GM19043 (cell line): Measurements from ENCODE around the gene MAP3K15.
A peak's percentile ranks its signal among the peaks of the same experiment; 100 is the strongest.

Source experiments
- ATAC-seq: cut with Tn5 transposase; IDR thresholded peaks from one replicate; pipeline ENCODE4 v1.9.1; 2021; ENCODE audit warnings: low read depth; ENCODE audit not compliant: unreplicated experiment

The MAP3K15 gene

DNA sequence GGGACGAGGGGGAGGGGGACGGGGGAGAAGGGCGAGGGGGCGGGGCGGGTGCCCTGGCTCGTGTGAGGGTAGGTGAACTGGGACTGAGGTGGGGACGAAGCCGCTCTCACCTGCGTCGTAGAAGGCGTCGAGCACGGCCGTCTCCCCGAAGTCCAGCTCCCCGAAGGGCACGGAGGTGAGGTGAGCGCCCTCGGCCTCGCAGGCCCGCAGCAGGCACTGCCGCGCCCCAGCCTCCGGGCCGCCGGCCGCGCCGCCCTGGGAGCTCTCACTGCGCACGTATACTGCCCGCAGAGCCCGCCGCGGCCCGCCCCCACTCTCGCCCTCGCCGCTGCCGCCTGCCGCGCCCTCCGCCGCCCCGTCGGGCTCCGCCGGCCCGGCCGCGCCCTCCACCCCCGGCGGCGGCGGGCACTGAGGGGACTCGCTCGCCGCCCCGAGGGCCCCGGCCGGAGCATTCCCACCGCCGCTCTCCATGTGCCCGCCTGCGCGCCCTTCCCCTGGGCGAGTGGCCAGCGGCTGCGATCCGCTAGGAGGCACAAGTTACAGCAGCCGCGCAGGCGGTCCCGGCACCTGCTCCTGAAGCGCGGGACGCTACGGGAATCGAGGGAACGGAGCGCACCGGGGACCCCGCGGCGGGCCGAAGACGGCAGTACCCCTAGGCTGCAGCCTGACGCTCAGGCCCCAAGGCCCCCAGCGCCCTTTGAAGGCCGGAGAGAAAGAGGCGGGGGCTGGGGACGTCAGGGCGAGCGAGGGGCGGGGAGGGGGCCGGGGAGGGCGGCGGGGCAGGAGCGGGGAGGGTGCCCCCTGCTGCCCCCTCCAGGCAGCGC lies at the start of gene MAP3K15:
TSS of gene MAP3K15 (minus strand) at position 718 of the 824 bp plus-strand sequence. CDS start at position 471, 247 bp downstream.
- no peak for ATAC-seq

- ATAC-seq, result no peak
These were observed 49.3 kb upstream of the MAP3K15 start for GRCh38 chrX:19564606-19565005.

DNA sequence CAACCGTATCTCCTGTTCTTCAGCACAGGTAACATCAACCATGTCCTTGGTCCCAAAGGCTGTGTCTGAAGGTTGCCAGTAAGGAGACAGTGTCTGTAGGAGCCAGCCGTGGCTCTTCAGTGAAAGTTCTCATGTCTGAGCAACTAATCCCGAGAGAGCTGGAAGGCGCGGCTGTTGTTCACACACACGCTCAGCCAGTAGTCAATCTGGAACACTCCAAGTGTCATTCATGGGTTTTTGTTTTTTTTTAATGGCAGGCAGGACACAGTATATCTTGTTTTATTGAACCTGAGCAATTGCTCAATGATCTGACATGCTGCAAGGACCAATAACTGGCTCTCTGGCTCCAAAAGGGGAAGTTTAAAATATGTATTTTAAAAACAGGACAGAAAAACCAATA lies 48.4 kb upstream of the MAP3K15 start:
- peak; percentile 34 for ATAC-seq

DNA sequence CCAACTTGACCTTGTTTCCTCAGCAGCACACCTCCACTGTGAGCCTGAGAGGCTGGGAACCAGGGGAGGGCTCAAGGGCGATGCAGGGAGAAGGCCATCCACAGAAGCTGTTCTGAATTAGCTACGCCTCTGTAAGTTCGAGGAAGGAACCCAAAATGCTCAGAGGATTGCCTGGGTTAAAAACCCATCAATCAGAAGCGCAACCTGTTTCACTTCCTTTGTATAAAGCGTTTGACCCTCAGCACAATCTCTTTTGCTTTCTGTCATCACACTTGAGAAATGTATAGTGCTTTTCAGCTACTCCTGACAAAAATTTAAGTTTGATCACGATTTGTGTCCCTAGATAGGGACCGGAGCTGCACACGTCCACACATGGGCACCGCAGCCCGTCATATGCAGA lies 48.0 kb upstream of the MAP3K15 start:
- peak; percentile 56 for ATAC-seq

DNA sequence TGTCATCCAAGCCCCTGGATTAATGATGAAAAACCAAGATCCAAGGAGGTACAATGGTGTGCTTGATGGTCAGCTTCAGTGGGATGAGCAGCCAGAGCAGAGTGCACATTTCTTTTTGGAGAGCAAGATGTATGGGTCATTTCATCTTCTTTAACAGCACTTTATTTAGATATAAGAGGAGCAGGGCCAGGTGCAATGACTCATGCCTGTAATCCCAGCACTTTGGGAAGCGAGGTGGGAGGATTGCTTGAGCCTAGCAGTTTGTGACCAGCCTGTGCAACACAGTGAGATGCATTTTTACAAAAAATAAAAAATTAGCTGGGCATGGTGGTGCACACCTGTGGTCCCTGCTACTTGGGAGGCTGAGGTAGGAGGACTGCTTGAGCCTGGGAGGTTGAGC lies 45.3 kb upstream of the MAP3K15 start:
- ATAC-seq, result no peak

DNA sequence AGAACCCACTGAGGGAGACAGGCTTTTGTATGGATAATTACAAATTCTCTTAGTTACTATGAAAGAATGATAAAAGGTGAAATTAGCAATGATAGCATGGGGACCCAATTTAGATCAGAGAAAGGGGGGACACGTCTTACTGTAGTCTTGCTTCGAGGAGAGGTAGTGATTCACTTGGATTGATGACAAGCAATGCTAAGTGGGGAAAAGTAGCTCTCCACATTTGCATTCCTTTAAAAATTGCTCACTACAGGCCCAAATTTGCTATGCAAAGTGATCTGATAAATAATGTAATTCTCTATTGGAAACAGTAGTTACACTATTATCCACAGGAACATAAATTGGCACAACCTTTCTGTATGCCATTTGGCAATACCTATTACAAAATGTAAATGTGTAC lies 42.5 kb upstream of the MAP3K15 start:
- ATAC-seq, result no peak

DNA sequence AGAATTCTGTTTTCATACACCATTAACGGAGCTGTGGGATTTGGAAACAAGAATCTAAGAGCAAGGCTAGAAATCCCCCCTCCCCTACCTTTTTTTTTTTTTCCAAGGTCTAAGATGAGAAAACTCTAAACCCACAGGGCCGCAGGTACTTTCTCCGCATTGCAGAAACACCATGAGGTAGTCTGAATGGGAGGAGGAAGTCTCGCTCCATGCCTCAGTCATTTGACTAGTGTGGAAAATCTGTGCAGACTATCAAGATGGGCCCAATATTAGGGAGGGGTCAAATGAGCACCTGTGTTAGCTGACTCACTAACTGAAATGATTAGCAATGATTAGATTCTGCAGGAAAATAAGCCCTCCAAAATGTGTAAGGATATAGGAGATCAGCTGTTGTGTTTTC lies 40.9 kb upstream of the MAP3K15 start:
- no peak for ATAC-seq

DNA sequence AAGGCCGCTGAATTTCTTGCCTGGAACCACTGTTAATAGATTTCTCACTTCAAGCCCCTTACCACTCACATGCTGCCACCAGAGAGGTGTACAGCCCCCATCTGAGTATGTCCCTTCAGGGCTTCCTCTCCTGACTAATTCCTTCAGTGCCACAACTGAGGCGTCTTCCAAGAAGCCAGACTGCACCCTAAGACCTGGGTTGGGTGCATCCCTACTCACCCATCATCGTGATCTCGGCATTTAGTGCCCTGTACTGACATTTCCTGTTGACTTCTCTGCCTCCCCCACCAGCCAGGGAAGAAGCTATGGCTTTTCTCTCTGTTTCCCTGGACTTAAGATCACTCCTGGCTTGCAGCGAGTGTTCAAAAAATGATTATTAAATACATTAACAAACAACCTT lies 40.4 kb upstream of the MAP3K15 start:
- no peak for ATAC-seq

GRCh38 chrX:19555236-19555635 lies 39.9 kb upstream of the MAP3K15 start:
- no peak for ATAC-seq

GRCh38 chrX:19554786-19555185 lies 39.5 kb upstream of the MAP3K15 start:
- ATAC-seq, result no peak

- ATAC-seq, result no peak
These were observed 37.5 kb upstream of the MAP3K15 start for GRCh38 chrX:19552793-19553192.

DNA sequence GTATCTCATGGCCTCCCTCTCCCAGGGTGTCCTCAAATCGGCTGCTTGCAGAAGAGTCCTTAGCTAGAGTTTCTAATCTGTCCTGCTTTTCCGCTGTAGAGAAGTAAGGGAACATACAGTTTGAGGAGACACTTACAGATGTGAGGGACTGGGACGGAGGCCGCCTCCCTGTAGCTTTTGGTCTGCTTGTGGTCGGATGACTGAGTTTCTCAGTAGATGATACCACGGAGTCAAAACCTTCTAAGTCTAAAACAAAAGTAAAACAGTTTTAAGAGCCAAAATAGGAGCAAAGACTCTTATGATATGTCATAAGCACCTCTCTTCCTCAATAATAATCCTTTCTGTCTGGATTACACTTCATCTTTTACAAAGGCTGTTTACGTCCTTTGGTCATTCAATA lies 34.5 kb upstream of the MAP3K15 start:
- no peak for ATAC-seq

GRCh38 chrX:19548934-19549333 lies 33.6 kb upstream of the MAP3K15 start:
- no peak for ATAC-seq

DNA sequence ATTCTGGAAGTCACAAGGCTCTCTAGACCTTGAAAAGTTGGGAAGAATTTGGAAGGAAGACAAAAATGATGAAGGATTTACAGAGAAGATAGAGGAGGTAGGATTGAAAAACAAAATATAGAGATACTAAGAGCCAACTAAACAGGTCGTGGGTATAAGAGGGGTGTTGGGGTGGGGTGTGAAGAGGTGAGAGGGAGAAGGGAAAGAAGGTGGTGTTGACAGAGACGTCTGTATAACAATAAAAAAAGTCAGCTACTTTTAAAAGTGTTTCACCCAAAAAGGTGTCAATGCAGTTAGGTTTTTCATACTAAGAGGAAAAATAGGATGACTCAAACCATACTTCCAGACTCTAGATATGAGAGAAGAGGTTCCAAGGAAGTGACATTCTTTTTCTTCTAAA lies 33.0 kb upstream of the MAP3K15 start:
- no peak for ATAC-seq

GRCh38 chrX:19545651-19546050 lies 30.3 kb upstream of the MAP3K15 start:
- ATAC-seq, result no peak

GRCh38 chrX:19544693-19545305 lies 29.5 kb upstream of the MAP3K15 start:
- ATAC-seq, result no peak

- no peak for ATAC-seq
These were observed 28.7 kb upstream of the MAP3K15 start for GRCh38 chrX:19543951-19544381.

- no peak for ATAC-seq
These were observed 27.9 kb upstream of the MAP3K15 start for GRCh38 chrX:19543020-19543715.

- no peak for ATAC-seq
These were observed 26.6 kb upstream of the MAP3K15 start for GRCh38 chrX:19541931-19542330.

GRCh38 chrX:19541196-19541595 lies 25.9 kb upstream of the MAP3K15 start:
- no peak for ATAC-seq

GRCh38 chrX:19540076-19540475 lies 24.8 kb upstream of the MAP3K15 start:
- no peak for ATAC-seq

- no peak for ATAC-seq
These were observed 24.4 kb upstream of the MAP3K15 start for GRCh38 chrX:19539665-19540064.
